HepG2 (cell line): Measurements from ENCODE around the gene LASP1. TPM values are rescaled to one million over a fixed set of nuclear protein-coding genes. Genes with fewer than 3 reads are reported as not detected.

Experiments used
- ATAC-seq: fragments of 200-7000 bp; cut with Tn5 transposase; 3 replicates; pipeline ENCODE4 v1.9.1; 2020; ENCODE audit warnings: mild to moderate bottlenecking, moderate library complexity
- BruUV-seq: library from RNA; stranded (reverse); fragments of 400-500 nt; replicated peaks from 2 replicates; lab custom pipeline; 2021; lab: Mats Ljungman, UMichigan
- CTCF ChIA-PET: fragments of 300-600 bp; formaldehyde crosslinking; extraction: SDS; loops from one replicate; lab custom pipeline; 2021; ENCODE audit warnings: low total read pairs, inconsistent platforms, low intra/inter-chr PET ratio; lab: Yijun Ruan, JAX
- POLR2A ChIA-PET: fragments of 350-600 bp; sonication (Branson Sonifier 250); formaldehyde crosslinking; loops from one replicate; lab custom pipeline; 2020; ENCODE audit warnings: antibody characterized with exemption, inconsistent platforms; lab: Yijun Ruan, JAX
- DNase-seq: peaks from one replicate; pipeline ENCODE4 v3.0.0-alpha.2; 2015; ENCODE audit warnings: low spot score
- FAIRE-seq: peaks from 3 replicates; lab custom pipeline; 2011; peaks lifted over from hg19 to GRCh38; lab: Jason Lieb, UNC
- H2AFZ ChIP-seq: one replicate; pipeline ENCODE4 v1.6.1; 2011; ENCODE audit warnings: low read length, inconsistent platforms
- H3K27ac ChIP-seq: fragments of 300-600 bp; 3 replicates; pipeline ENCODE4 v1.8.0; 2011; ENCODE audit warnings: mixed run types, mild to moderate bottlenecking, mixed read lengths, low read length, inconsistent platforms; ENCODE audit not compliant: insufficient read depth; ENCODE audit errors: extremely low read length
- H3K27me3 ChIP-seq, 2 experiments: fragments of 200-600 bp in 1 of 2; 2 replicates in 1 of 2; 3 replicates in 1 of 2; pipeline versions ENCODE4 v1.6.0 to v1.8.0; 2011; ENCODE audit warnings: low read length in 2 of 2, mild to moderate bottlenecking in 2 of 2, moderate library complexity in 2 of 2, inconsistent platforms in 1 of 2; ENCODE audit not compliant: insufficient read depth in 2 of 2, control insufficient read depth in 1 of 2
- H3K36me3 ChIP-seq, 2 experiments: fragments of 200-600 bp in 1 of 2; replicated peaks in 1 of 2; 2 replicates in 1 of 2; 3 replicates in 1 of 2; pipeline versions ENCODE4 v1.5.1 to v1.8.0; 2011; ENCODE audit warnings: low read length in 2 of 2, inconsistent platforms in 1 of 2; ENCODE audit not compliant: insufficient read depth in 2 of 2, control insufficient read depth in 1 of 2
- H3K4me1 ChIP-seq: 2 replicates; pipeline ENCODE4 v1.5.1; 2012; ENCODE audit warnings: low read length, inconsistent platforms; ENCODE audit not compliant: insufficient read depth
- H3K4me2 ChIP-seq: 2 replicates; pipeline ENCODE4 v1.6.0; 2011; ENCODE audit warnings: low read depth, low read length, inconsistent platforms
- H3K4me3 ChIP-seq, 3 experiments: fragments of 200-600 bp in 1 of 3; sonication (generic), shearing (Covaris generic) in 1 of 3; replicated peaks in 1 of 3; 2 replicates each; pipeline ENCODE4 v1.5.1; 2011 to 2016; ENCODE audit warnings: low read length in 3 of 3, inconsistent platforms in 2 of 3, low read depth in 2 of 3, mild to moderate bottlenecking in 2 of 3, control low read depth in 1 of 3, mixed read lengths in 1 of 3; ENCODE audit not compliant: insufficient read depth in 1 of 3
- H3K79me2 ChIP-seq: one replicate; pipeline ENCODE4 v1.6.1; 2011; ENCODE audit warnings: low read length, inconsistent platforms; ENCODE audit not compliant: insufficient read depth
- H3K9ac ChIP-seq: 2 replicates; pipeline ENCODE4 v1.6.0; 2011; ENCODE audit warnings: mild to moderate bottlenecking, low read depth, low read length, inconsistent platforms; ENCODE audit not compliant: insufficient read depth
- H3K9me3 ChIP-seq: 2 replicates; pipeline ENCODE4 v1.5.1; 2012; ENCODE audit warnings: mild to moderate bottlenecking, low read length
- H4K20me1 ChIP-seq: 2 replicates; pipeline ENCODE4 v1.6.0; 2011; ENCODE audit warnings: inconsistent platforms, mild to moderate bottlenecking, low read length, moderate library complexity; ENCODE audit not compliant: insufficient read depth
- FOXK1 ChIP-seq: sonication (generic); formaldehyde crosslinking; IDR thresholded peaks from 2 replicates; pipeline ENCODE4 v1.4.0; 2020; ENCODE audit warnings: low read depth, missing genetic modification reagents, borderline replicate concordance
- KLF9 ChIP-seq: IDR thresholded peaks from 2 replicates; pipeline ENCODE4 v1.6.1; 2016; ENCODE audit warnings: low read depth
- PLSCR1 ChIP-seq: sonication (generic); formaldehyde crosslinking; IDR thresholded peaks from 2 replicates; pipeline ENCODE4 v1.5.0; 2020; ENCODE audit warnings: missing genetic modification reagents, mild to moderate bottlenecking, borderline replicate concordance
- RBM22 ChIP-seq: fragments of 200-400 bp; formaldehyde crosslinking; optimal IDR thresholded peaks from 2 replicates; pipeline ENCODE3; 2017; ENCODE audit warnings: mild to moderate bottlenecking, low read length, moderate library complexity
- ZNF121 ChIP-seq: sonication (generic); formaldehyde crosslinking; IDR thresholded peaks from 2 replicates; pipeline ENCODE4 v1.5.0; 2020; ENCODE audit warnings: mild to moderate bottlenecking, missing genetic modification reagents
- ZNF251 ChIP-seq: sonication (generic); formaldehyde crosslinking; IDR thresholded peaks from 2 replicates; pipeline ENCODE4 v1.9.0; 2021; ENCODE audit warnings: mild to moderate bottlenecking, missing genetic modification reagents
- ZNF496 ChIP-seq: sonication (generic); formaldehyde crosslinking; IDR thresholded peaks from 2 replicates; pipeline ENCODE4 v1.8.1; 2023; ENCODE audit warnings: mild to moderate bottlenecking, moderate library complexity, missing genetic modification reagents; ENCODE audit not compliant: insufficient replicate concordance
- ZNF616 ChIP-seq: sonication (generic); formaldehyde crosslinking; IDR thresholded peaks from 2 replicates; pipeline ENCODE4 v1.5.0; 2020; ENCODE audit warnings: low read depth, mild to moderate bottlenecking, missing genetic modification reagents
- WGBS: methylation state at CpG from one replicate; pipeline ENCODE4 v1.1.6; 2017; ENCODE audit warnings: low lambda C conversion rate; 5-methylcytosine and 5-hydroxymethylcytosine counted together
- in situ Hi-C: cut with HindIII; loops from 2 replicates; pipeline ENCODE4 v1.10.0; 2017; ENCODE audit warnings: low pct_unique_long_range_greater_than_20kb; ENCODE audit not compliant: extremely low pct_ligation_motif_present
- intact Hi-C: fragments of 100-400 bp; cut with micrococcal nuclease; formaldehyde crosslinking; loops from one replicate; pipeline ENCODE4 v1.10.0; 2022; ENCODE audit not compliant: unreplicated experiment
- polyA plus RNA-seq, 8 experiments: library from polyadenylated mRNA; depleted of rRNA in 3 of 8; stranded (reverse) in 7 of 8; unstranded in 1 of 8; fragments of >200 nt; fragmentation: Illumina TruSeq in 4 of 8; extraction: Trizol in 4 of 8; gene quantifications; 2 replicates each; pipeline versions ENCODE4 v1.2.1 to v1.2.3, GENCODE V29; 2011 to 2016; ENCODE audit warnings: low read depth in 4 of 8, missing spikeins in 1 of 8, mixed read lengths in 1 of 8; ENCODE audit not compliant: insufficient read depth in 1 of 8
- total RNA-seq, 5 experiments: library from RNA; depleted of rRNA; stranded (reverse); fragments of >200 nt; fragmentation: Illumina TruSeq; extraction: Trizol; gene quantifications; 2 replicates each; pipeline ENCODE4 v1.2.3, GENCODE V29; 2016; ENCODE audit warnings: low read depth in 1 of 5

LASP1 gene
- total and polyA plus RNA-seq, 2 of the 13 experiments (the other 11 are each of a cell fraction or from before 2014, with no cell fraction given), result 70.1 to 97.0 TPM

DNA sequence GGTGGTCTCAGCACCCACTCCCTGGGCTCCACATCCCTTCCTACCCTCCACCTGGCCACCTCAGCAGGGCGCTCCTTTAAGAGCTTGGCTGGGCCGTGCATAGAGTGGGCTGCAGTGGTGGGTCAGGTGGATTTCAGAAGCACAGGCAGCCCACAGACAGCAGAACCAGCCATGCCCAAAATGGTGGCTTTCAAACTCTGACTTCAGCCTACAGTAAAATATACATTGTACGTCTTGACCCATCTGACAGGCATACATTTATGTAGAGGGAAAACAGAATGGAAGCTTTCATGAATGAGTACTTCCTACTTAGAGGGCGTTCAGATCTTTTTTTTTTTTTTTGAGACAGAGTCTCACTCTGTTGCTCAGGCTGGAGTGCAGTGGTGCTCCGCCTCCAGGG lies 29.6 kb downstream of the LASP1 start (continued):
- TF ChIP-seq ZNF496 (CRISPR knock-in tag) (no peak), ZNF616 (CRISPR knock-in tag) (no peak)

GRCh38 chr17:38900978-38901656 lies 31.3 kb downstream of the LASP1 start:
- intact Hi-C loops, result no loop called here
- DNase-seq (no peak), ATAC-seq (no peak), FAIRE-seq (no peak)
- Histone ChIP-seq H3K27me3 (no peaks in the 10 kb centered on the region), H3K79me2 (no peaks in the 10 kb centered on the region), H4K20me1 (peaks cover 5% of the 10 kb centered on the region; the same call in 1 of the 2 replicates), H2AFZ (no peak overlapping the region), H3K9ac (no peak overlapping the region), H3K27ac (no peak overlapping the region), H3K4me2 (no peak overlapping the region), H3K9me3 (no peaks in the 10 kb centered on the region), H3K4me1 (peaks cover 24% of the 10 kb centered on the region), H3K4me3 (no peak overlapping the region), H3K36me3 (peaks cover 35 to 78% of the 10 kb centered on the region in 2 experiments)
- ChIA-PET CTCF (no interaction called here), POLR2A (interaction anchor here (0.9 to 1.5 kb wide), 2 partner anchors 14 to 31 kb away, joined by 4 to 6 read pairs; partner anchors contain the start of gene LASP1)
- TF ChIP-seq KLF9 (CRISPR knock-in tag), result no peak
- TF ChIP-seq RBM22, result peak; percentile 74
- in situ Hi-C loops, result no loop called here
- BruUV-seq, result TSS peak; percentile 15
- WGBS, result 91% methylated on average over 10 of the region's 10 CpGs

GRCh38 chr17:38903404-38903803 lies 33.5 kb downstream of the LASP1 start:
- peaks cover 3% of the 10 kb centered on the region for H3K79me2 ChIP-seq
- no peak overlapping the region for H3K9ac ChIP-seq
- peaks cover 11% of the 10 kb centered on the region for H4K20me1 ChIP-seq
- no peaks in the 10 kb centered on the region for H3K27me3 ChIP-seq
- FAIRE-seq, result peak; percentile 54
- H3K4me2 ChIP-seq, result no peak overlapping the region
- H3K9me3 ChIP-seq, result no peaks in the 10 kb centered on the region
- in situ Hi-C loops (no loop called here), intact Hi-C loops (no loop called here)
- BruUV-seq, result no TSS peak
- H2AFZ ChIP-seq, result no peak overlapping the region
- H3K27ac ChIP-seq, result no peak overlapping the region
- H3K4me3 ChIP-seq, result no peak overlapping the region
- H3K36me3 ChIP-seq, result peaks cover 39 to 76% of the 10 kb centered on the region in 2 experiments
- no peak for ATAC-seq
- CTCF ChIA-PET, result no interaction called here
- 96% methylated on average over 6 of the region's 6 CpGs for WGBS
- peaks cover under 1% of the 10 kb centered on the region; the same call in 1 of the 2 replicates for H3K4me1 ChIP-seq
- peak; percentile 52 for TF ChIP-seq RBM22
- no peak for TF ChIP-seq FOXK1
- no peak for TF ChIP-seq ZNF251 (CRISPR knock-in tag)
- TF ChIP-seq ZNF121 (CRISPR knock-in tag), result peak; percentile 97
- no peak for TF ChIP-seq PLSCR1
- no peak for DNase-seq
- POLR2A ChIA-PET, result interaction anchor here (1.2 to 1.7 kb wide), 2 partner anchors 11 to 32 kb away, joined by 4 to 5 read pairs; no protein-coding TSS in a partner anchor
